ENCODE data around the gene PHYH.
"Not testable (repeated sequence)": the region's sequence is repeated elsewhere in the genome, so short reads cannot be mapped to it uniquely, and the experiment has no call there.

PHYH gene

DNA sequence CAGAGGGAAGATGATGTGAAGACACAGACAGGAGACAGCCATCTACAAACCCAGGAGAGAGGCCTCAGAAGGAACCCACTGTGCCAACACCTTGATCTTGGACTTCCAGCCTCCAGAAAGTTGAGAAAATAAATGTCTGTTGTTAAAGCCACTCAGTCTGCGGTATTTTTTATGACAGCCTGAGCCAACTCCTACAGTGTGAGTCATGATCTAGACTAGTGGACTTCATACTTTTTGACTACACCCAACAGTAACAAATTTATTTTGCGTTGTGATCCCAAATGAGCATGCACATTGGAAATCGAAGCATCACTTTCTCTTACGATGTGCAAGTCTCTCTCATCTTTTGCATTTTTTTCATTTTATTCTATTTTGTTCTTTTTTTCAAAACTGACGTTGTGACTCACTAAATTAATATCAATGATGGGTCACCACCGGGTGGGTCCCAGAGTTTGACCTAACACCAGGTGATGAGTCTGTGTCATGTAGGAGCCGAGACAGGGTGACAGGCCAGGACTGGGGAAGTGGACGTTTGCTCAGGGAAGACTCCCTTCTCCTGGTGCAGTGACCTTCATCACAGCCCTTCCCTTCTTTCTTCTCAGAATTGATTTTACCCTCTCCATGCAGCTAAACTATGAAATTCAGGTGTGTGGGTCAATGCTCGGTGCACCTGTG, 28.9 kb downstream of the PHYH start:
- DNase-seq, result no peak

DNA sequence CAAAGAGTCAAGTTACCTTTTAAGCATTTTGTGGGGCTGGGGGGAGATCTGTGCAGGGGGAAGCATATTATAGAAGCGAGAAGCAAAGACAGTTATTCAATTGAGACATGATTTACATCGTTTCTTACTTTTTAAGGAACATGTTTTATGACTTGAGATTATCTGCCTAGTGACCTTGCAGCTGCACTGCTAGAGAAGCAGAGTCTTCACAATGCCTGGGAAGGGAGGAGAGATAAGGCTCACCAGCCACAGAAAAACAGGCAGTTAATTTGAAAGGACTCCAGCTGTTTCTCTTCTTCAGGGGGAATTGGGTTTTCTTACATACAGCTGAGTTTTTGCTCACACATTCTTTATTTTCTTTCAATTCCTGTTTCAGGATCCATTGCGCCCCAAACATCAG, 31.0 kb downstream of the PHYH start:
- DNase-seq, result no peak

DNA sequence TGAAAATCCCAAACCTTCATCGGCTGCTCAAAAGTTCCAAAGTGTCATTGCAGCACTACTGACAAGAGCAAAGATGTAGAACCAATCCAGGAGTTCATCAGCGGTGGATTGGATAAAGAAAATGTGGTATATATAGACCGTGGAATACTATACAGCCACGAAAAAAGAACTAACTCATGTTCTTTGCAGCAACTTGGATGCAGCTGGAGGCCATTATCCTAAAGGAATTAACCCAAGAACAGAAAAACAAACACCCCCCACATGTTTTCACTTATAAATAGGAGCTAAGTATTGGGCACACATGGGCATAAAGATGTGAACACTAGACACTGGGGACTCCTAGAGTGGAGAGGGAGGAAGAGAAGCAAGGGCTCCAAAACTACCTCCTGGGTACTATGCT, 31.6 kb downstream of the PHYH start:
- DNase-seq, result no peak

DNA sequence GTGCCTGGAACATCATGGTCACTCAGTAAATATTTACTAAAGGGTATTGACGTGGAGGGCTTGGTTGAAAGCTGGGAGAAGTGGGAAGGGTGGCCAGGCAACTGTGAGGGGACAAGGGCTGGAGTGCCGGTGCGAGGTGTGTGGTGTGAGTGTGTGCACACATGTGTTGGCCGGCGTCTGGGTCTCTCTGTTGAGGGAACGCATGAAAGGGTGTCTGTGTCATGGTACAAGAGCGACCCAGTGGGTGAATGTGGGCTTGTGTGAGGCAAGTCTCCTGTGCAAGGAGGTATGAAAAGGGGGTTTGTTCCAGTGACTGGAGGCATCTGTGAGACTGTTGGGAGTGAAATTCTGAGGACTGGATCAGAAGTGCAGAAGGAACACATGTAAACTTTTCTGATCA, 36.3 kb downstream of the PHYH start:
- DNase-seq, result no peak

DNA sequence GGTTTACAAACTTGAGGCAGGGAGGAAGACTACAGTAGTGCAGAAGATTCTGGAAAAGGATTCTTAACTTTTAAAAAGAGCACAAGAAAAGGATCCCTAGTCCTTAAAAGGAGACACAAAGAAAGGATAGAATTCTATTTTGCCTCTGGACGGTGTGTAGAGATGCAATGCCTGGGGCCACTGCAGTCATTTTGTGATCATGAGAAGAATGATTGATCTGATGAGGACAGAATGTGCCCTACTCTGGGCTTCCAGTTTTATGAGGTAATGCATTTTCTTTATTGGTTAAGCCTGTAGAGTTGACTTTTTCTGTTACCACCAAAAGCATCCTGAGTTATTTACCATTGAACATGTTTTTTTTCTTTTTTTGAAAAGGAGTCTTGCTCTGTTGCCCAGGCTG, 37.4 kb downstream of the PHYH start:
- DNase-seq, result no peak

DNA sequence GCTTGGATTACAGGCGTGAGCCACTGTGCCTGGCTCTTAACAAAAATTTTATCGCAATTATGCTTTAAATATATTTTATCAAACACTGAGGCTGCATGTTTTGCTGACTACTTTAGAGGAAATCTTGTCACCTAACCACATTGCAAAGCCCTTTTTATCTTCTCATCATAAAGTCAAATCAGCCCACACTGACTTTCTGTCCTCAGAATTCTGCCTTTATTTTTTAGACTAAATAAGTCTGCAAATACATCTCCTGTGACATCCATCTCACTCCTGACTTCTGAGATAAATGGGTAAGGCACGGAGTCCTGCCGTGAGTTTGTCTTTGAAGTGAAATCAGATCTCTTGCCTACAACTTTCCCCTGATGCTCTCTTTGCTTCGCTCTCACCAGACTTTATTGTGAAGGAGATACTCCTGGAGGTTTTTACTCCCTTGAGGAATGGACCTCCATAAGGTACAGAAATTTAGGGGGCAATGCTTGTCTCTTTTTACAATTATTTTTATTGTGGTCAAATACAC, 42.2 kb downstream of the PHYH start:
- no peak for DNase-seq

DNA sequence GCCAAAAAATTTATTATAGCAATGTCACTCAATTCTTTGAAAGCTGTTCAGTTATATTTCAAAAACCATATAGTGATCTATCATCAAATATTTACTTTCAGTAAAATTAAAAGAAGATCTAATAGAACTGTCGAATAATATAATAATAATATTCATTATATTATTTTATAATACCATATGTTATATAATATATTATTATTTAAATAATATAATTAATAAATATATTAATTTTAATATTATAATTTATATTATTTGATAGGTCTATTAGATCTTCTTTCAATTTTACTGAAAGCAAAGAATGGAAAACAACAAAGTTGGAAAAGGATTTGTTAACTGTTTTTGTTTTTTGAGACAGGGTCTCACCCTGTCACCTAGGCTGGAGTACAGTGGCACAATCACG, 43.2 kb downstream of the PHYH start:
- DNase-seq, result no peak

DNA sequence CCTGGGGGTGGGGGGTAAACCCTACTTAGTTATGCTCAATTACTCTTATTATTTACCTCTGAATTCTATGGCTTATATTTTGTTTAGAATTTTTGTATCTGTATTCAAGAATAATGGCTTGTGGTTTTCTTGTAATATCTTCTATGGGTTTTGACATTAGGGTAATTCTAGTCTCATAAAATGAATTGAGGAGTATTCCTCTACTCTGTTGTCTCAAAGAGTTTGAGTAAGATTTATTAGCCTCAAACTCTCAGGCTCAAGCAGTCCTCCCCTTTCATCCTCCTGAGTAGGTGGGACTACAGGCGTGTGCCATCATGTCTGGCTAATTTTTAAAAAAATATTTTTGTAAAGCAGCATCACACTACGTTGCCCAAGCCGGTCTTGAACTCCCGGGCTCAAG, 46.1 kb downstream of the PHYH start:
- no peak for DNase-seq

DNA sequence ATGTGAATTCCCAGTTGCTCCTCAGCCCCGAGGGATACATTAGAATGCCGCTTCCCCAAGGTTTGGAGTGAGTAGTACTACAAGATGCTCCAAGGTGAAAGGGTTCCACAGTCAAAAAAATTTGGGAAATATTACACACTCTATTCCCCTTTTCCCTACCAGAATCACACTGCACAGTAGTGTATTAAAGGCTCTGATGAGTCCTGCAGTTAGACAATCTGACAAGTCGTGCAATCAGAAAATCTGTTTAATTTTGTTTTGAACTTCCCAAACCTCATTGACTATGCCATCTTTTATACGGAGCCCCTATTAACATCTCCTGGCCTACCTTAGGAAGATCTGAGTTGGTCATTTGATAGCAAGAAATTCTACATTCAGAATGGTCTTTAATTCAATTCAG, 52.1 kb downstream of the PHYH start:
- DNase-seq, result no peak

DNA sequence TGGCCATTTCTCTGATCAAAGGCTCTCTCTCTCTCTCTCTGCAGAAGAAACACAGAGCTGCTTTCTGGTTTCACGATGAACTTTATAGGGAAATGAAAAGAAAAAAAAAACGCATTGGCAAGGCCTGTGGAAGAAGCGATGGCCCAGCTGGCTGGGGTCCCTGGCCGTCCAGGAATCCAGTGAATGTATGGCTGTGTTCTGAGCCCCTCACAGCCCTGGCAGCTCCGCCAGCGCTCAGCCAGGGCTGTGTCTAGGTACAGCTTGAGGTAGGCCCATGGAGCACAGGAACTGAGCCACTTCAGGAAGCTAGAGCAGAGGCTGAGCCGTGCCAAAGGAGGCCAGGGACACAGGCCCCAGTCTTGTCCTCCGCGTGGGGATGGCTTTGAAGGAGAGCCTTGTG, 52.6 kb downstream of the PHYH start:
- no peak for DNase-seq

DNA sequence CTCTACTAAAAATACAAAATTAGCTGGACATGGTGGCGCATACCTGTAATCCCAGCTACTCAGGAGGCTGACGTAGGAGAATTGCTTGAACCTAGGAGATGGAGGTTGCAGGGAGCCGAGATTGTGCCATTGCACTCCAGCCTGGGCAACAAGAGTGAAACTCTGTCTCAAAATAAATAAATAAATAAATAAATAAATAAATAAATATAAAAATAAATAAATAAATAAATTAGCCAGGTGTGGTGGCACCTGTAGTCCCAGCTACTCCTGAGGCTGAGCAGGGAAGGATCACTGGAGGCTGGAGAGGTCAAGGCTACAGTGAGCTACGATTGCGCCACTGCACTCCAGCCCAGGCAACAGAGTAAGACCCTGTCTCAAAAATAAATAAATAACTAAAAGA, 57.6 kb downstream of the PHYH start:
- not testable (repeated sequence) for DNase-seq

DNA sequence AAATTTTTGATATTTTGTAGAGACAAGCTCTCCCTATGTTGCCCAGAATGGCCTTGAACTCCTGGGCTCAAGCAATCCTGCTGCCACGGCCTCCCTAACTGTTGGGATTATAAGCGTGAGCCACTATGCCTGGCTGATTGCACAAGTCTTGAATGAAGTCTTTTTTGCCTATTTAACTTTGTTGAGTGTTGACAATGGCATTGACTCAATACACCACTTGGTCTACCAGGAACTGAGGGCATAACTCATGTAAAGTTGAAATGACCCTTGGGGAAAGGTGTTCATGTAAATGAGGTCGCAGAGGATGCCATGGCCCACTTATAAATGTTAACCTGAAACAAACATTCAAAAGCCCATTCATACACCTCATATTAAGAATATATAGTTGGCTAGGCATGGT, 58.3 kb downstream of the PHYH start:
- DNase-seq, result no peak

DNA sequence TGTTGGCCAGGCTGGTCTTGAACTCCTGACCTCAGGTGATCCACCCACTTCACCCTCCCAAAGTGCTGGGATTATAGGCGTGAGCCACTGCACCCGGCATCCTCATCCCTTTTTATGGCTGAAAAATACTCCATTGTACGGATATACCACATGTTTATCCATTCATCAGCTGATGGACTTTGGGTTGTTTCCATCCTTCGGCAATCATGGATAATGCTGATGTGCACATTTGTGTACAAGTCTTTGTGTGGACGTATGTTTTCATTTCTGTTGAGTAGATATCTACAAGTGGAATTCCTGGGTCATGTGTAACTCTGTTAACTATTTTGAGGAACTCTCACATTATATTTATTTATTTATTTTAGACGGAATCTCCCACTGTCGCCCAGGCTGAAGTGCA, 59.9 kb downstream of the PHYH start:
- DNase-seq, result no peak

DNA sequence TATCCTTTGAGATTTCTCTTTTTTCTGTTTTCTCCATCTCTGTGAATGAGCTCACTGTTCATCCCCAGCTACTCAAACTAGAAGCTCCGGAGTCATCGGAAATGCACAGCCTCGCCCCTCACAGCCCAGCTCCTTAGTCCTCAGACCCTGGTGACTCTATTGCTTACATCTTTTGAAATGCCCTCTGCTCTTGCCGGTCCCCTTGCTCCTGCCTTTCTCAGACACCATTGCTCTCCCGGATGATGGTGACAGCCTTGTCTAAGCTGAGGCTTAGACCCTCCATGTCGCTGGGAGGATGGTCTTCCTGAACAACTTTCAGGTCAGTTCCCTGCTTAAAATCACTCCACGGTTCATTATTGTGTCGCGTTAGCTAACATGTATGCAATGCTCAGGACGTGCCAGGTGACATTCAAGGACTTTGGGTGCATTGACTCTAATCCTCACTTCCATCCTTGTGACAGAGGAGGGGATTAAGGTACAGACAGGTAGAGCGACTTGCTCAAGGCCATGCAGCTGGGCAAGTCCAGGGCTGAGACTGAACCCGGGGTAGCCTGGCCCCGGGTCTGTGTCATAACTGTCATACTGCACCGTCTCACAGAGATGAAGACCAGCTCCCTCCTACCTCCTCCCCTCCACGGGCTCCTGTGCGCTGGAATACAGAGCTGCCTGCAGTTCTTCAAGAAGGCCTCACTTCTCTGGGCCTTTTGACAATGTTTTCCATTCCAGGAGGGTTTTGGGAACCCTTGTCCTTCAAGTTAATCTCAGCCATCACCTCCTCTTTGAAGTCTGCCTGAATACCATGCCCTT, 61.4 kb downstream of the PHYH start:
- no peak for DNase-seq

DNA sequence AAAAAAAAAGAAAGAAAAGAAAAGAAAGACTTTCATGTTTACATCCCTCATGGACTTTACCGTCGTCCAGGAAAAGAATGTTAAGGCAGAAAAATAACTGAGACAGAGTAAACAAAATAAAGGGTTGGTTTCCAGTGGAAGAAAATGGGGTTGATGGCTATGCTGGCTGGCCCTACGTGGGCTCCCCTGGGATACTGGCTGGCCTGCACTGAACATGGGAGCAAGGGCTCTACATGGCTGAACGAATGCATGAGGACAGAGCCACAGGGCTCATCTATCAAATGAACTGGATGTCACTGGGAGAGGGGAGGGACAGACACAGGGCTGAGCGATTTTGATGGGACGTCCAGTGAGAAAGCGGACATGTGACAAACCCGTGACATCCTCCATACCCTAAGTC, 63.2 kb downstream of the PHYH start:
- no peak for DNase-seq

DNA sequence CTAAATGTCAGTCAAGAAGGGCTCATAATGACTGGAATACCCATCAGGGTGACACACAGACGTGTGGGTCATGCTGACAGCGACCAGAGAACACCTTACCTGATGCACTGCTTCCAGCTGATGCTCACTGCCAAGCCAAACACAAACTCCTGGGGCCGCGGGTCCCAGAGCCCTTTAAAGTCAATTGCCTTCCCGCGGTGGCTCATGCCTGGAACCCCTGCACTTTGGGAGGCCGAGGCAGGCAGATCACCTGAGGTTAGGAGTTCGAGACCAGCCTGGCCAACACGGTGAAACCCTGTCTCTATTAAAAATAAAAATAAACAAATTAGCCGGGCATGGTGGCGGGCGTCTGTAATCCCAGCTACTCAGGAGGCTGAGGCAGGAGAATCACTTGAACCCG, 65.1 kb downstream of the PHYH start:
- not testable (repeated sequence) for DNase-seq

DNA sequence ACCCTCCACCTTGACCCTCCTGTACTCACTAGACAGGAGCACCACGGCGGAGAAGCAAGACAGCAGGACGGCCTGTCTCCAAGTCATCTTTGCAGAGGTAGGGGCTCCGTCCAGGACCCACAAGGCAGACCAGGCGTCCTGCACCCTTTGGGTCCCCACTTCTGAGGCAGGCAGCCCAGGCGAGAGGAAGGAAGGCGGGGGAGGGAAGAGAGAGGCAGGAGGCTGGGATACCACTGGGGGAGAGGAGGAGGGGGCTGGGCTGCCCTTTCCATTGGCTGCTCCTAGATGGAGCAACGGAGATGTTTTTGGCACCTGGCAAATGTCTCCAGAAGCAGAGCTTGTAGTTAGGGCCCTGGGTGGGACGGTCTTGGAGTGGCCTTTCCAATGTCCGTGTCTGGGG, 65.7 kb downstream of the PHYH start, which contains the start of gene UCMA:
Gene UCMA (minus strand): TSS at position 203 of the 400 bp plus-strand sequence. CDS start 116 bp downstream, at position 87.
- no peak for DNase-seq

DNA sequence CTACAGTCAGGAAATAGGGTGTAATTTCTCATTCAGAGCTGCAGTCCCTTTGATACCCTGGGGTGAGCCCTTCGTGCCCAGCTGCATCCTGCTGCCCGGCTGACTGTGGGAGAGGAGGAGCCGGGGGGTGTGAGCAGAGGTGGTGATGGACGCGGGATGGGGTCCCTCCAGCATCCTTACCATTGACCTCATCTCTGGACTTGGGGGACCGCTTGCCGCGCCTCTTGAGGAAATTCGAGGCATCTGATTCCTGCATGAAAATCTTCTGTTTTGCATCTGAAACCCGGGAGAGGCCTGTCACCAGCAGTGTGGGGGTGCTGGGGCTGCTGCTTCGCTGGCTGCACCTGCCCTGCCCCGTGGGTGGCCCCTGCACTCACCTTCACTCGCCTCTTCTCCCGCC, 66.5 kb downstream of the PHYH start:
- DNase-seq, result no peak

DNA sequence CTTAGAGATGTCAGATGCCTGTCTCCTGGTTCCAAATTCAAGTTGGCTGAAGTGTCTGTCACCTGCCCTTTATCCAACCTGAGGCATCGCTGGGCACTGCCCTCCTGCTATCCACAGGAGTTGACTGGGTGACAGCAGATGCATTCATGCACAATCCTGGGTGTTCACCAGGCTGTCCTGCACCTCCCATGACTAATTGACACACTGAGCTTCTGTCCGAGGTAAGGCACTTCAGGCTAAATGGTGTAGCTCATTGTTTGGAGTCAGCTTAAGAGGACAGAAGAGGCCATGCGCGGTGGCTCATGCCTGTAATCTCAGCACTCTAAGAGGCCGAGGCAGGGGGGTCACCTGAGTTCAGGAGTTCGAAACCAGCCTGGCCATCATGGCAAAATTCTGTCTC, 68.1 kb downstream of the PHYH start:
- no peak for DNase-seq

DNA sequence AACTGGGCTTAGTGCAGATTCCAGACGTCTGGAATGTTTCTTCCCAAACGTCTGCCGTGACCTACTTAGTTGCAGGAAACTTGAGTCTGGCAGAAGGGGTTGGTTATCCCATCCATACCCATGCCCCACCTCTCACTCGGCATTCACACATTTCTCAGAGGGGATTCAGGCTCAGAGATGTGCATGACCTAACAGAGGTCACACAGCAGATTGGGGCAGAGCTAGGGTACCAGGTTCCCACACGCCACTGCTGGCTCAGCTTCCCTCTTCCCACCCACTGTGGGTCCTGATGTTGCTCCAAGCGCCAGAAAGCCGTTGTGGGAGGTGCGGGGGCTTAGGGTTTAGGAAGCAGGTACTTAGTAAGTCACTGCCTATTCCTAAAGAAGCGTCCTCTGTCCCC, 68.7 kb downstream of the PHYH start:
- no peak for DNase-seq
